ENCODE results near the gene CLPSL2.

Gene CLPSL2

GRCh38 chr6:35798706-35799105 is 22.3 kb downstream of the CLPSL2 start:
- in situ Hi-C loops (cut with HindIII; ENCODE audit: low pct_unique_long_range_greater_than_20kb, low sequenced_read_pairs) = no loop called here
- no peak for DNase-seq (ENCODE audit: low read depth in 1 of 2, low spot score in 1 of 2)
- TF ChIP-seq JUND (IDR thresholded peaks at IDR 0.05; ENCODE audit: low read depth) = no peak

DNA sequence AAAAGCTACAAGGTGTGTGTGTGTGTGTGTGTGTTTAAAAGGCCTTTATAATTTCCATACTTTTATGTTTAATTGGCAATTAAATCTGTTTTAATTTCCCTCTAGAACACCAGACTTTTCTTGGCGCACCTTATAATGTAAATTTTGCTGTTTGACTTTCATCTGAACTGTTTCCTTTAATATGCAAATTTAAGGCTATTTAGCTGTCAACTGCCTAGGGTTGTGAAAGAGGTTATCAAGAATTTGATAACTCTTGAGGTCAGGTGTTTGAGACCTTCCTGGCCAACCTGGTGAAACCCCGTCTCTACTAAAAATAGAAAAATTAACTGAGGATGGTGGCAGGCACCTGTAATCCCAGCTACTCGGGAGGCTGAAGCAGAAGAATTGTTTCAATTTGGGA is 24.8 kb downstream of the CLPSL2 start:
- DNase-seq (ENCODE audit: low read depth in 1 of 2, low spot score in 1 of 2) = no peak
- in situ Hi-C loops (cut with HindIII; ENCODE audit: low pct_unique_long_range_greater_than_20kb, low sequenced_read_pairs) = no loop called here
- TF ChIP-seq JUND (IDR thresholded peaks at IDR 0.05; ENCODE audit: low read depth) = no peak

GRCh38 chr6:35804996-35805736 is 28.8 kb downstream of the CLPSL2 start, which contains the start of gene LHFPL5:
TSS of gene LHFPL5 (plus strand) at chr6:35805352. CDS start at chr6:35805671, 319 bp downstream.
- in situ Hi-C loops (cut with HindIII; ENCODE audit: low pct_unique_long_range_greater_than_20kb, low sequenced_read_pairs) = no loop called here
- peak; percentile 67 to 82 for DNase-seq (ENCODE audit: low read depth in 1 of 2, low spot score in 1 of 2)
- no peak for TF ChIP-seq JUND (IDR thresholded peaks at IDR 0.05; ENCODE audit: low read depth)

DNA sequence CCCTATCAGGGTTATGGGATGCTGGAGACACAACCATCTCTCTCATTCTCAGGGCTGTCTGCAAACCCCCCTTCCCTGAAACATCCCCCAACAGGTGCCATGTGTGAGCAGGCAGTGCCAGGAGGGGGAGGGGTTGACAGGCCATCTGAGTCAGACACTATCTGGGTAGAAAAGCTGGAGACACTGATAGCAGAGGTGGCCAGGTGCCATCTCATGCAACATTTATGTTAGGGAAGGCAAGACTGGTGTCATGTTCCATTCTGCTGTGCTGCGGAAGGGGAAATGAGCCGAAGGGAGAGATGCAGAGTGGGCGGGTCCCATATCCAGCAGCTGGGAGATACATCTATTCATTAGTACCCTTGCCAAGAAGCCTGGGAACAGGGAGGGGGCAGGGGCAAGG is 32.3 kb downstream of the CLPSL2 start:
- in situ Hi-C loops (cut with HindIII; ENCODE audit: low pct_unique_long_range_greater_than_20kb, low sequenced_read_pairs) = no loop called here
- no peak for DNase-seq (ENCODE audit: low read depth in 1 of 2, low spot score in 1 of 2)
- no peak for TF ChIP-seq JUND (IDR thresholded peaks at IDR 0.05; ENCODE audit: low read depth)

DNA sequence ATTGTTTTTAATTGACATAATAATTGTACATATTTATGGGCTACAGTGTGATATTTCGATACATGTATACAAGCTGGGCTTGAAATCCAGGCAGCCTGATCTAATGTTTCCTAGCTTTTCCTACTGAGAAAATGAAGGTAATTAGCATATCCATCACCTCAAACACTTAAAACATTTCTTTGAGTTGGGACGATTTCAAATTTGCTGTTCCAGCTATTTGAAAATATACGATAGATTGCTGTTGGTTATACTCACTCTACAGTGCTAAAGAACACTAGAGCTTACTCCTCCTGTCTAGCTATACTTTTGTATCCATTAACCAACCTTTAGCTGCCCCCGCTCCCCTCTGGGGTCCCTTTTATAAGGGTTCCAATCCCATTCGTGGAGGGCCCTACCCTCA is 33.4 kb downstream of the CLPSL2 start:
- DNase-seq (ENCODE audit: low read depth in 1 of 2, low spot score in 1 of 2) = no peak
- in situ Hi-C loops (cut with HindIII; ENCODE audit: low pct_unique_long_range_greater_than_20kb, low sequenced_read_pairs) = no loop called here
- no peak for TF ChIP-seq JUND (IDR thresholded peaks at IDR 0.05; ENCODE audit: low read depth)

DNA sequence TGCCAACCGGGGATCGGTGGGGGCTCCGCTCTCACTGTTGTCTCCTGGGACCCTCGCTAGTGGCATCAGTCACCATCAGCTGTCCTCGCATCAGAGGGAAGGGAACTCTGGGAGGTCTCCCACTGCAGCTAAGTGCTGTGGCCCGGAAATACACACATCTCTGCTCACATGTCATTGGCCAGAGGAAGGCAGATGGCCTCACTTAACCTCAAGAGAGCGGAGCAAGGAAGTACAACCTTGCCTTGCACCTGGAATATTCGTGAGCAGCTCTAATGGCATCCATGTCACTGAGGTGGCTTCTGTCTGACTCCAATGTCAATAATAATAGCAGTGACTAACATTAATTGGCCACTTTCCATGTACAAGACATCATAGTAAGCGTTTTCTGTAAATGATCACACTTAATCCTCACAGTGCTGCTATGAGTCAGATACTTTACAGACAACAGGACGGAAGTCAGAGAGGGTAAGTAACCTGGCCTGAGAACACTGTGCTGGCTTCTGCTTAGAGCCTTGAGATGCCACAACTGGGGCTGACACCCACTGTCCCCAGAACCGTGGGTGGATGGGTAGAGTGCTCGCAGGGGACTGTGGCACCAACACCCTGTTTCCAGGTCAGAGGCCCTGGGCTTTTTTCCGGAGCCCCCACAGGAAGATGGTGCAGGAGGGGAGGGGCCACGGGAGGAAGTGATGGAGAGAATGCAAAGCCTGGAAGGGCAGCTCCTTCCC is 34.7 kb downstream of the CLPSL2 start:
- DNase-seq (ENCODE audit: low read depth in 1 of 2, low spot score in 1 of 2) = no peak
- no peak for TF ChIP-seq JUND (IDR thresholded peaks at IDR 0.05; ENCODE audit: low read depth)
- in situ Hi-C loops (cut with HindIII; ENCODE audit: low pct_unique_long_range_greater_than_20kb, low sequenced_read_pairs) = no loop called here

- no peak for DNase-seq (ENCODE audit: low read depth in 1 of 2, low spot score in 1 of 2)
- in situ Hi-C loops (cut with HindIII; ENCODE audit: low pct_unique_long_range_greater_than_20kb, low sequenced_read_pairs) = no loop called here
- TF ChIP-seq JUND (IDR thresholded peaks at IDR 0.05; ENCODE audit: low read depth) = no peak
These were observed 35.2 kb downstream of the CLPSL2 start for GRCh38 chr6:35811699-35811995.

GRCh38 chr6:35817515-35817914 is 41.1 kb downstream of the CLPSL2 start:
- no peak for TF ChIP-seq JUND (IDR thresholded peaks at IDR 0.05; ENCODE audit: low read depth)
- in situ Hi-C loops (cut with HindIII; ENCODE audit: low pct_unique_long_range_greater_than_20kb, low sequenced_read_pairs) = no loop called here

GRCh38 chr6:35823601-35824000 is 47.2 kb downstream of the CLPSL2 start:
- in situ Hi-C loops (cut with HindIII; ENCODE audit: low pct_unique_long_range_greater_than_20kb, low sequenced_read_pairs) = no loop called here
- no peak for TF ChIP-seq JUND (IDR thresholded peaks at IDR 0.05; ENCODE audit: low read depth)
- no peak for DNase-seq (ENCODE audit: low read depth in 1 of 2, low spot score in 1 of 2)

More at GRCh38 chr6:35817515-35817914, 41.1 kb downstream of the CLPSL2 start:
- DNase-seq (ENCODE audit: low read depth in 1 of 2, low spot score in 1 of 2) = no peak

- no peak for TF ChIP-seq JUND (IDR thresholded peaks at IDR 0.05; ENCODE audit: low read depth)
- in situ Hi-C loops (cut with HindIII; ENCODE audit: low pct_unique_long_range_greater_than_20kb, low sequenced_read_pairs) = no loop called here
- DNase-seq (ENCODE audit: low read depth in 1 of 2, low spot score in 1 of 2) = no peak
These were observed 48.3 kb downstream of the CLPSL2 start for GRCh38 chr6:35824552-35825192.

All from T47D (cell line).